Measurements from ENCODE around the gene PPFIBP2.

The PPFIBP2 gene

DNA sequence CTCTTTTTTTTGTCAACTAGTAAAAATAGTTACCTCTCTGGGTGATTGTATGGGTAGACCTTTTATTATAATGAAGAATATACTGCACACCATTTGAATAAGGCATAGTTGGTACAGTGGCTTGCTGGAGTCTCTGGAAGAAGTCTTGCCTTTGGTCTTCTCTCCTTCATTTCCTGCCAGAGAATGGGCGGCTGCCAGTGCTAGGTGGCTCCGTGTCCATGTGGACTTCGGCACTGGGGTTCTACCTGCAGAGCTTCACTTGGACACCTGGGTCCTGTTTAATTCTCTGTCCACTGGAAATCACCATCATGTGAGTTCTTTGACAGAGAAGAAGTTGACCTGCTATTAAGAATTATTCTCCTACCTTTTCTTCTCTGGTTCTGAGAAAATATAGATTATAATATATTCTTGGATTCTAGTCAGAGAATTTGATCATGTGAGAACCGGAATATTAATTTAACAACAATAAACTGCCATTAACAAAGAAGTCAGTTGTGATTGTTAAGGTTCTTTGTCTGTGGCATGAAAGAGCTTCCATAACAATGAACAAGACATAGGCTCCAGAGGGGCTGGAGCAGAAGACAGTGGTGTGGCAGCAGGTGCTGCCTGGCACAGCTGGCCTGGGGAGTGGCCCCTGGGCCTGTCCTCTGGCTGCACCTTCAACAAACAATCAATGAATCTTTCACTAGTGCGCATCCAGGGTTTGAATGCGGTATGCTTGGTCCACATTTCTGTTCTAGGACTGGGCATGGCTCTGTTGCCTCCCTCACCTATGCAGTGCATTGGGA lies 77.5 kb downstream of the PPFIBP2 start:
- H3K4me3 ChIP-seq (ENCODE audit: low read length) = no peak overlapping the region
- no peaks in the 10 kb centered on the region for H3K9me2 ChIP-seq (replicated peaks; ENCODE audit: insufficient read depth, low read length)
- no peaks in the 10 kb centered on the region for H3F3A ChIP-seq (ENCODE audit: insufficient read depth, low read length)
- no peak overlapping the region for H3K27ac ChIP-seq (ENCODE audit: low read length)
- no peak for DNase-seq
- H3K4me1 ChIP-seq (ENCODE audit: low read length) = peaks cover 17% of the 10 kb centered on the region
- no peaks in the 10 kb centered on the region for H4K20me1 ChIP-seq (ENCODE audit: insufficient read depth, low read length)
- H3K27me3 ChIP-seq (replicated peaks; ENCODE audit: insufficient read depth, low read length) = no peaks in the 10 kb centered on the region
- H3K4me2 ChIP-seq (ENCODE audit: low read depth, low read length) = no peak overlapping the region
- H3K9me3 ChIP-seq (replicated peaks; ENCODE audit: insufficient read depth, low read length) = no peaks in the 10 kb centered on the region
- H3K36me3 ChIP-seq (replicated peaks; ENCODE audit: insufficient read depth, low read length) = no peaks in the 10 kb centered on the region
- no peaks in the 10 kb centered on the region for H3K79me2 ChIP-seq (ENCODE audit: low read length)
- TF ChIP-seq, protein P1, sequence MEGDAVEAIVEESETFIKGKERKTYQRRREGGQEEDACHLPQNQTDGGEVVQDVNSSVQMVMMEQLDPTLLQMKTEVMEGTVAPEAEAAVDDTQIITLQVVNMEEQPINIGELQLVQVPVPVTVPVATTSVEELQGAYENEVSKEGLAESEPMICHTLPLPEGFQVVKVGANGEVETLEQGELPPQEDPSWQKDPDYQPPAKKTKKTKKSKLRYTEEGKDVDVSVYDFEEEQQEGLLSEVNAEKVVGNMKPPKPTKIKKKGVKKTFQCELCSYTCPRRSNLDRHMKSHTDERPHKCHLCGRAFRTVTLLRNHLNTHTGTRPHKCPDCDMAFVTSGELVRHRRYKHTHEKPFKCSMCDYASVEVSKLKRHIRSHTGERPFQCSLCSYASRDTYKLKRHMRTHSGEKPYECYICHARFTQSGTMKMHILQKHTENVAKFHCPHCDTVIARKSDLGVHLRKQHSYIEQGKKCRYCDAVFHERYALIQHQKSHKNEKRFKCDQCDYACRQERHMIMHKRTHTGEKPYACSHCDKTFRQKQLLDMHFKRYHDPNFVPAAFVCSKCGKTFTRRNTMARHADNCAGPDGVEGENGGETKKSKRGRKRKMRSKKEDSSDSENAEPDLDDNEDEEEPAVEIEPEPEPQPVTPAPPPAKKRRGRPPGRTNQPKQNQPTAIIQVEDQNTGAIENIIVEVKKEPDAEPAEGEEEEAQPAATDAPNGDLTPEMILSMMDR (IDR thresholded peaks at IDR 0.05; ENCODE audit: low read length) = no peak
- TF ChIP-seq EZH2 (optimal IDR thresholded peaks at IDR 0.05; ENCODE audit: low read depth, low read length) = no peak
- TF ChIP-seq EZH2phosphoT487 (IDR thresholded peaks at IDR 0.05; ENCODE audit: low read length) = no peak
- no peak overlapping the region for H3K9ac ChIP-seq (ENCODE audit: low read length)
- no peak overlapping the region for H2AFZ ChIP-seq (ENCODE audit: low read length)

DNA sequence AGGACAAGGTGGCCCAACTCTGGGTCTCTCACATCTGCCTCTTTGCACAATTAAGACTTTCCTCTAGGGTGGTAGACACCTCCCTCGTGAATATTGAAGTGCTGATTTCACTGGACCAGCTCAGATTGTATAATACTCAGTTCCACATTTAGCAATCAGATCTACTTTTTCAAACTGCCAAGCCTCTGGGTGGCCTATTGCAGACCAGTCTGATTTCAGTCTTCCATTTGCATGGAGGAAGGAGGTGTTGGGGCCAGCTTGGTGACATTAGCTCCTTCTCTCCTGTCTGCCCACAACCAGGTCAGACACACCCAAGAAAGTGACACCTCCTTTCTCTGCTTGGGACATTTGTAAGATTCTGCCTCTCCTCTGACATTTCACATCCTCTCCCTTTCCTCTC lies 78.2 kb downstream of the PPFIBP2 start:
- Histone ChIP-seq H3F3A (ENCODE audit: insufficient read depth, low read length) (no peaks in the 10 kb centered on the region), H3K27ac (ENCODE audit: low read length) (no peak overlapping the region), H3K4me2 (ENCODE audit: low read depth, low read length) (no peak overlapping the region)

GRCh38 chr11:7592711-7593110 lies 78.9 kb downstream of the PPFIBP2 start:
- H4K20me1 ChIP-seq (ENCODE audit: insufficient read depth, low read length) = no peaks in the 10 kb centered on the region
- no peaks in the 10 kb centered on the region for H3K9me3 ChIP-seq (replicated peaks; ENCODE audit: insufficient read depth, low read length)
- H3K27me3 ChIP-seq (replicated peaks; ENCODE audit: insufficient read depth, low read length) = no peaks in the 10 kb centered on the region
- H3K79me2 ChIP-seq (ENCODE audit: low read length) = no peaks in the 10 kb centered on the region
- H3K9me2 ChIP-seq (replicated peaks; ENCODE audit: insufficient read depth, low read length) = no peaks in the 10 kb centered on the region
- TF ChIP-seq EZH2phosphoT487 (IDR thresholded peaks at IDR 0.05; ENCODE audit: low read length) (no peak), EZH2 (optimal IDR thresholded peaks at IDR 0.05; ENCODE audit: low read depth, low read length) (no peak)
- TF ChIP-seq, protein P1 (IDR thresholded peaks at IDR 0.05; ENCODE audit: low read length) = no peak
- no peak overlapping the region for H2AFZ ChIP-seq (ENCODE audit: low read length)
- H3K4me3 ChIP-seq (ENCODE audit: low read length) = no peak overlapping the region
- no peaks in the 10 kb centered on the region for H3F3A ChIP-seq (ENCODE audit: insufficient read depth, low read length)
- no peak overlapping the region for H3K27ac ChIP-seq (ENCODE audit: low read length)
- H3K4me2 ChIP-seq (ENCODE audit: low read depth, low read length) = peak overlapping the region; percentile 35; the same call in 1 of the 2 replicates
- DNase-seq = peak; percentile 33
- no peaks in the 10 kb centered on the region for H3K36me3 ChIP-seq (replicated peaks; ENCODE audit: insufficient read depth, low read length)
- no peak overlapping the region for H3K9ac ChIP-seq (ENCODE audit: low read length)
- peaks cover 17% of the 10 kb centered on the region for H3K4me1 ChIP-seq (ENCODE audit: low read length)

More for the DNA sequence above, 78.2 kb downstream of the PPFIBP2 start:
- H3K4me3 ChIP-seq (ENCODE audit: low read length) = no peak overlapping the region
- no peaks in the 10 kb centered on the region for H3K36me3 ChIP-seq (replicated peaks; ENCODE audit: insufficient read depth, low read length)
- no peak overlapping the region for H2AFZ ChIP-seq (ENCODE audit: low read length)
- DNase-seq = no peak
- no peak overlapping the region for H3K9ac ChIP-seq (ENCODE audit: low read length)
- TF ChIP-seq EZH2 (optimal IDR thresholded peaks at IDR 0.05; ENCODE audit: low read depth, low read length) (no peak), EZH2phosphoT487 (IDR thresholded peaks at IDR 0.05; ENCODE audit: low read length) (no peak)
- TF ChIP-seq, protein P1 (IDR thresholded peaks at IDR 0.05; ENCODE audit: low read length) = no peak
- no peaks in the 10 kb centered on the region for H3K79me2 ChIP-seq (ENCODE audit: low read length)
- peaks cover 17% of the 10 kb centered on the region for H3K4me1 ChIP-seq (ENCODE audit: low read length)
- no peaks in the 10 kb centered on the region for H4K20me1 ChIP-seq (ENCODE audit: insufficient read depth, low read length)
- H3K9me3 ChIP-seq (replicated peaks; ENCODE audit: insufficient read depth, low read length) = no peaks in the 10 kb centered on the region
- no peaks in the 10 kb centered on the region for H3K27me3 ChIP-seq (replicated peaks; ENCODE audit: insufficient read depth, low read length)
- H3K9me2 ChIP-seq (replicated peaks; ENCODE audit: insufficient read depth, low read length) = no peaks in the 10 kb centered on the region
